ENCODE results near the gene GRIA1. TPM values are rescaled to one million over a fixed set of nuclear protein-coding genes. Genes with fewer than 3 reads are reported as not detected.

Gene GRIA1
- total RNA-seq, 1 donor from 2014 or later, result not detected

- no peak for DNase-seq (ENCODE audit: low spot score)
- H3K4me3 Mint-ChIP-seq, result no peak overlapping the region
- H3K9me3 Mint-ChIP-seq, result no peaks in the 10 kb centered on the region
- H3K4me1 Mint-ChIP-seq (ENCODE audit: low read depth), result no peaks in the 10 kb centered on the region
- no peaks in the 10 kb centered on the region for H3K27me3 Mint-ChIP-seq (ENCODE audit: insufficient read depth)
- no peaks in the 10 kb centered on the region for H3K36me3 Mint-ChIP-seq (ENCODE audit: low read depth)
- intact Hi-C loops (cut with micrococcal nuclease), result no loop called here
- no peak overlapping the region for H3K27ac Mint-ChIP-seq
These were observed 181.3 kb downstream of the GRIA1 start for GRCh38 chr5:153671653-153672346.

GRCh38 chr5:153672347-153673090, 182.0 kb downstream of the GRIA1 start:
- no peak overlapping the region for H3K27ac Mint-ChIP-seq
- H3K27me3 Mint-ChIP-seq (ENCODE audit: insufficient read depth), result no peaks in the 10 kb centered on the region
- no peaks in the 10 kb centered on the region for H3K4me1 Mint-ChIP-seq (ENCODE audit: low read depth)
- no peaks in the 10 kb centered on the region for H3K9me3 Mint-ChIP-seq
- no peak for DNase-seq (ENCODE audit: low spot score)
- no peak overlapping the region for H3K4me3 Mint-ChIP-seq
- intact Hi-C loops (cut with micrococcal nuclease), result no loop called here
- no peaks in the 10 kb centered on the region for H3K36me3 Mint-ChIP-seq (ENCODE audit: low read depth)

GRCh38 chr5:153674356-153674755, 183.9 kb downstream of the GRIA1 start:
- no peaks in the 10 kb centered on the region for H3K36me3 Mint-ChIP-seq (ENCODE audit: low read depth)
- H3K4me1 Mint-ChIP-seq (ENCODE audit: low read depth), result no peaks in the 10 kb centered on the region
- intact Hi-C loops (cut with micrococcal nuclease), result no loop called here
- no peaks in the 10 kb centered on the region for H3K9me3 Mint-ChIP-seq
- no peak overlapping the region for H3K27ac Mint-ChIP-seq
- no peaks in the 10 kb centered on the region for H3K27me3 Mint-ChIP-seq (ENCODE audit: insufficient read depth)
- DNase-seq (ENCODE audit: low spot score), result no peak
- H3K4me3 Mint-ChIP-seq, result no peak overlapping the region

GRCh38 chr5:153676406-153676805, 185.9 kb downstream of the GRIA1 start:
- no peaks in the 10 kb centered on the region for H3K4me1 Mint-ChIP-seq (ENCODE audit: low read depth)
- no peaks in the 10 kb centered on the region for H3K27me3 Mint-ChIP-seq (ENCODE audit: insufficient read depth)
- H3K9me3 Mint-ChIP-seq, result no peaks in the 10 kb centered on the region
- no peak overlapping the region for H3K27ac Mint-ChIP-seq
- no peak overlapping the region for H3K4me3 Mint-ChIP-seq
- H3K36me3 Mint-ChIP-seq (ENCODE audit: low read depth), result no peaks in the 10 kb centered on the region
- DNase-seq (ENCODE audit: low spot score), result no peak
- intact Hi-C loops (cut with micrococcal nuclease), result no loop called here

GRCh38 chr5:153676821-153677220, 186.4 kb downstream of the GRIA1 start:
- Mint-ChIP-seq H3K9me3 (no peaks in the 10 kb centered on the region), H3K4me1 (ENCODE audit: low read depth) (no peaks in the 10 kb centered on the region), H3K4me3 (no peak overlapping the region), H3K27ac (no peak overlapping the region), H3K36me3 (ENCODE audit: low read depth) (no peaks in the 10 kb centered on the region), H3K27me3 (ENCODE audit: insufficient read depth) (no peaks in the 10 kb centered on the region)
- no peak for DNase-seq (ENCODE audit: low spot score)
- intact Hi-C loops (cut with micrococcal nuclease), result no loop called here

- no peaks in the 10 kb centered on the region for H3K4me1 Mint-ChIP-seq (ENCODE audit: low read depth)
- DNase-seq (ENCODE audit: low spot score), result no peak
- H3K9me3 Mint-ChIP-seq, result no peaks in the 10 kb centered on the region
- H3K4me3 Mint-ChIP-seq, result no peak overlapping the region
- intact Hi-C loops (cut with micrococcal nuclease), result no loop called here
- H3K27me3 Mint-ChIP-seq (ENCODE audit: insufficient read depth), result no peaks in the 10 kb centered on the region
- H3K27ac Mint-ChIP-seq, result no peak overlapping the region
- no peaks in the 10 kb centered on the region for H3K36me3 Mint-ChIP-seq (ENCODE audit: low read depth)
These were observed 188.3 kb downstream of the GRIA1 start for GRCh38 chr5:153678617-153679329.

GRCh38 chr5:153690236-153690635, 199.8 kb downstream of the GRIA1 start:
- H3K36me3 Mint-ChIP-seq (ENCODE audit: low read depth), result no peaks in the 10 kb centered on the region
- no peak overlapping the region for H3K4me3 Mint-ChIP-seq
- H3K27me3 Mint-ChIP-seq (ENCODE audit: insufficient read depth), result peaks cover 3% of the 10 kb centered on the region
- DNase-seq (ENCODE audit: low spot score), result no peak
- no peaks in the 10 kb centered on the region for H3K9me3 Mint-ChIP-seq
- no peaks in the 10 kb centered on the region for H3K4me1 Mint-ChIP-seq (ENCODE audit: low read depth)
- intact Hi-C loops (cut with micrococcal nuclease), result no loop called here
- H3K27ac Mint-ChIP-seq, result no peak overlapping the region

GRCh38 chr5:153696256-153696655, 205.8 kb downstream of the GRIA1 start:
- Mint-ChIP-seq H3K4me3 (no peak overlapping the region), H3K9me3 (no peaks in the 10 kb centered on the region), H3K4me1 (ENCODE audit: low read depth) (no peaks in the 10 kb centered on the region), H3K27ac (no peak overlapping the region), H3K36me3 (ENCODE audit: low read depth) (no peaks in the 10 kb centered on the region), H3K27me3 (ENCODE audit: insufficient read depth) (no peaks in the 10 kb centered on the region)
- intact Hi-C loops (cut with micrococcal nuclease), result no loop called here
- DNase-seq (ENCODE audit: low spot score), result no peak

- Mint-ChIP-seq H3K4me1 (ENCODE audit: low read depth) (no peaks in the 10 kb centered on the region), H3K27me3 (ENCODE audit: insufficient read depth) (peaks cover 3% of the 10 kb centered on the region), H3K9me3 (no peaks in the 10 kb centered on the region), H3K36me3 (ENCODE audit: low read depth) (no peaks in the 10 kb centered on the region), H3K27ac (no peak overlapping the region), H3K4me3 (no peak overlapping the region)
- DNase-seq (ENCODE audit: low spot score), result no peak
- intact Hi-C loops (cut with micrococcal nuclease), result no loop called here
These were observed 208.6 kb downstream of the GRIA1 start for GRCh38 chr5:153699035-153699434.

- Mint-ChIP-seq H3K27ac (no peak overlapping the region), H3K9me3 (no peaks in the 10 kb centered on the region), H3K4me3 (no peak overlapping the region), H3K36me3 (ENCODE audit: low read depth) (no peaks in the 10 kb centered on the region), H3K4me1 (ENCODE audit: low read depth) (no peaks in the 10 kb centered on the region), H3K27me3 (ENCODE audit: insufficient read depth) (peaks cover 3% of the 10 kb centered on the region)
- no peak for DNase-seq (ENCODE audit: low spot score)
- intact Hi-C loops (cut with micrococcal nuclease), result no loop called here
These were observed 210.5 kb downstream of the GRIA1 start for GRCh38 chr5:153700940-153701339.

GRCh38 chr5:153702265-153702664, 211.8 kb downstream of the GRIA1 start:
- Mint-ChIP-seq H3K4me1 (ENCODE audit: low read depth) (no peaks in the 10 kb centered on the region), H3K9me3 (no peaks in the 10 kb centered on the region), H3K36me3 (ENCODE audit: low read depth) (no peaks in the 10 kb centered on the region), H3K27me3 (ENCODE audit: insufficient read depth) (peaks cover 3% of the 10 kb centered on the region), H3K27ac (no peak overlapping the region), H3K4me3 (no peak overlapping the region)
- DNase-seq (ENCODE audit: low spot score), result no peak
- intact Hi-C loops (cut with micrococcal nuclease), result no loop called here

GRCh38 chr5:153704110-153704509, 213.6 kb downstream of the GRIA1 start:
- H3K27me3 Mint-ChIP-seq (ENCODE audit: insufficient read depth), result peaks cover 3% of the 10 kb centered on the region
- H3K9me3 Mint-ChIP-seq, result no peaks in the 10 kb centered on the region
- intact Hi-C loops (cut with micrococcal nuclease), result no loop called here
- H3K4me1 Mint-ChIP-seq (ENCODE audit: low read depth), result no peaks in the 10 kb centered on the region
- H3K4me3 Mint-ChIP-seq, result no peak overlapping the region
- no peak for DNase-seq (ENCODE audit: low spot score)
- no peaks in the 10 kb centered on the region for H3K36me3 Mint-ChIP-seq (ENCODE audit: low read depth)
- H3K27ac Mint-ChIP-seq, result no peak overlapping the region

- intact Hi-C loops (cut with micrococcal nuclease), result no loop called here
- Mint-ChIP-seq H3K9me3 (no peaks in the 10 kb centered on the region), H3K36me3 (ENCODE audit: low read depth) (no peaks in the 10 kb centered on the region), H3K27ac (no peak overlapping the region), H3K4me3 (no peak overlapping the region), H3K4me1 (ENCODE audit: low read depth) (no peaks in the 10 kb centered on the region), H3K27me3 (ENCODE audit: insufficient read depth) (peaks cover 3% of the 10 kb centered on the region)
- no peak for DNase-seq (ENCODE audit: low spot score)
These were observed 217.2 kb downstream of the GRIA1 start for GRCh38 chr5:153707626-153708025.

All from activated T-helper 1 cell treated with anti-CD3 and anti-CD28 coated beads, Interleukin-12 subunit alpha, Interleukin-12 subunit beta, Interleukin-2, Interleukin-4 antibody, amounts not matched to agents 30 ng/mL and 10 ng/mL and 1 ng/mL, durations not matched to agents 14 hours and 24 hours and 36 hours (primary cell).